ENCODE results near the gene TMEM150A.

- TF ChIP-seq CTCF (IDR thresholded peaks at IDR 0.05; ENCODE audit: insufficient read depth, low read length, poor library complexity, severe bottlenecking), result no peak
- TF ChIP-seq EZH2phosphoT487 (conservative IDR thresholded peaks at IDR 0.05; ENCODE audit: low read length), result no peak
Observed at GRCh38 chr2:85605406-85606115, 3.1 kb upstream of the TMEM150A start.
